Thoracic aorta (tissue), 2 donors: Measurements from ENCODE around the gene PJVK. TPM values are rescaled to one million over a fixed set of nuclear protein-coding genes. Genes with fewer than 3 reads are reported as not detected.
A peak's percentile ranks its signal among the peaks of the same experiment; 100 is the strongest.

Source experiments
- ATAC-seq: fragments of 150-250 bp; one replicate; pipeline ENCODE4 v1.8.0; 2017; ENCODE audit warnings: low read depth; ENCODE audit not compliant: insufficient number of reproducible peaks, low FRiP score
- DNase-seq: peaks from one replicate; pipeline ENCODE4 v3.0.0-alpha.2; 2020; ENCODE audit warnings: low spot score
- H3K27ac ChIP-seq, 2 donors: fragments of 200-600 bp; sonication (generic); 1 replicate in 1 of 2; 2 replicates in 1 of 2; pipeline ENCODE4 v1.5.1; 2016; ENCODE audit warnings: mild to moderate bottlenecking in 2 of 2, moderate library complexity in 2 of 2
- H3K27me3 ChIP-seq: fragments of 200-600 bp; sonication (generic); replicated peaks from 2 replicates; pipeline ENCODE4 v1.6.0; 2016; ENCODE audit warnings: mild to moderate bottlenecking; ENCODE audit not compliant: insufficient read depth
- H3K36me3 ChIP-seq: fragments of 200-600 bp; sonication (generic); one replicate; pipeline ENCODE4 v1.5.1; 2016
- H3K4me1 ChIP-seq, 2 donors: fragments of 200-600 bp; sonication (generic); 1 replicate in 1 of 2; 2 replicates in 1 of 2; pipeline versions ENCODE4 v1.5.1 to v1.6.0; 2016; ENCODE audit warnings: low read depth in 2 of 2, mild to moderate bottlenecking in 1 of 2; ENCODE audit not compliant: control insufficient read depth in 1 of 2
- H3K4me3 ChIP-seq: fragments of 200-600 bp; sonication (generic); 2 replicates; pipeline ENCODE4 v1.5.1; 2016; ENCODE audit warnings: mild to moderate bottlenecking
- H3K9me3 ChIP-seq: fragments of 200-600 bp; sonication (generic); 2 replicates; pipeline ENCODE4 v1.5.1; 2016
- total RNA-seq, 2 donors: library from RNA; depleted of rRNA; stranded (reverse); fragments of >200 nt; gene quantifications; one replicate each; pipeline versions ENCODE4 v1.1.0 to v1.2.3, GENCODE V29; 2016
- TF ChIP-seq, protein P1 (sequence below): fragments of 200-600 bp; sonication (generic); IDR thresholded peaks from one replicate; pipeline ENCODE4 v1.5.1; 2019; ENCODE audit warnings: antibody characterized with exemption

PJVK gene
- total RNA-seq, 2 donors from 2014 or later = 1.8 TPM

DNA sequence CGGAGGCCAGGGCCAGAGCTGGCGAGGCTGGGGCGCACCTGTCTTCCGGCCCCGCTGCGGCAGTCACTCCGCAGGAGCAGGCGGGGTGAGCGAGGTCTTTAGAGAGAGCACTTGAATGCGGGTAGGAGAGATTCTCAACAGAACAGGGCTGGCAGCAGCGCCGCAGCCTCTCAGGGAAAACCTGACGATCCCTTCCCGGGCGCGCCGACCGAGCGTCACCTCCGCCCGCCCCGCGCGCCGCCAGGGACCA lies 729 bp upstream of the PJVK start:
- Histone ChIP-seq H3K36me3 (peaks cover 14% of the 10 kb centered on the region), H3K9me3 (no peaks in the 10 kb centered on the region), H3K4me3 (peak overlapping the region; percentile 93), H3K27me3 (no peaks in the 10 kb centered on the region), H3K4me1 (peaks cover 8 to 37% of the 10 kb centered on the region in 2 donors), H3K27ac (peak overlapping the region; percentile 99)
- TF ChIP-seq, protein P1, sequence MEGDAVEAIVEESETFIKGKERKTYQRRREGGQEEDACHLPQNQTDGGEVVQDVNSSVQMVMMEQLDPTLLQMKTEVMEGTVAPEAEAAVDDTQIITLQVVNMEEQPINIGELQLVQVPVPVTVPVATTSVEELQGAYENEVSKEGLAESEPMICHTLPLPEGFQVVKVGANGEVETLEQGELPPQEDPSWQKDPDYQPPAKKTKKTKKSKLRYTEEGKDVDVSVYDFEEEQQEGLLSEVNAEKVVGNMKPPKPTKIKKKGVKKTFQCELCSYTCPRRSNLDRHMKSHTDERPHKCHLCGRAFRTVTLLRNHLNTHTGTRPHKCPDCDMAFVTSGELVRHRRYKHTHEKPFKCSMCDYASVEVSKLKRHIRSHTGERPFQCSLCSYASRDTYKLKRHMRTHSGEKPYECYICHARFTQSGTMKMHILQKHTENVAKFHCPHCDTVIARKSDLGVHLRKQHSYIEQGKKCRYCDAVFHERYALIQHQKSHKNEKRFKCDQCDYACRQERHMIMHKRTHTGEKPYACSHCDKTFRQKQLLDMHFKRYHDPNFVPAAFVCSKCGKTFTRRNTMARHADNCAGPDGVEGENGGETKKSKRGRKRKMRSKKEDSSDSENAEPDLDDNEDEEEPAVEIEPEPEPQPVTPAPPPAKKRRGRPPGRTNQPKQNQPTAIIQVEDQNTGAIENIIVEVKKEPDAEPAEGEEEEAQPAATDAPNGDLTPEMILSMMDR = no peak
- ATAC-seq = no peak
- DNase-seq = no peak

DNA sequence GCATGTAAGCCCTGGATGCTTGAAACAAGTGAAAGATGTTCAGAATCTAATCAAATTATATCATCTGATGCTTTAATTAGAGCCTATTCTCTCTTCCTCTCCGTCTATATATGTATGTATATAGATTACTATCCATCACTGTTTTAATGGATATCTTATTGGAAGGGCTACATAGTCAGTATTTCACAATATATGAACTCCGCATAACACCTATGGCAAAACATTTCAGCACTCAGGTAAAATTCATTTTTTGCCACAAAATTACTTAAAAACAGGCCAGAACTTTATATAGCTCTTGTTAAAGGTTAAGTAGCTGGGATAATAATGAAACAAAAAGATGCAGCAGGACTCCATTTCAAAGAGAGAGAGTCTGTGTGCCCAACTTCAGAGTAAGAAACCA lies 1.2 kb downstream of the PJVK start:
- no peak for DNase-seq
- H3K9me3 ChIP-seq = no peaks in the 10 kb centered on the region
- H3K4me1 ChIP-seq = peaks cover 8 to 34% of the 10 kb centered on the region in 2 donors
- peaks cover 4% of the 10 kb centered on the region for H3K36me3 ChIP-seq
- no peaks in the 10 kb centered on the region for H3K27me3 ChIP-seq
- TF ChIP-seq, protein P1 = no peak
- no peak for ATAC-seq
- H3K27ac ChIP-seq = no peak overlapping the region
- H3K4me3 ChIP-seq = peak overlapping the region; percentile 93

DNA sequence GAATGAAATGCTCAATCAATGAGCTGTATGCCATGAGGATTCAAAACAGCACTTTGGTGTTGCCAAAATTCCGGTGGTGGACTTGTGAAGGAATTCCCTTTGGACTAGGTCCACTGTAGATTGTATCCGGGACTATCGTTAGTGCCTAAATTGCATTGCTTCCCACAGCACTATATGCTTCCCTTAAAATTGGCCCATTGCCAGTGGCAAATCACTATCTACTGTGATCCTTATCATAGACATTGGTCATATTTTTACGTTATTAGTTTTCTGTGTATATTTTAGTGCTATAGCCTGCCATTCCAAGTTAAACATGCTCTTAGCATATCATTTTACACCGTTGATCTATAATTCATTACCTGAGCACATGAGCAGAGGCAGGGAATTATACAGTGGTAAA lies 1.7 kb downstream of the PJVK start:
- H3K27ac ChIP-seq = no peak overlapping the region
- no peak overlapping the region for H3K4me3 ChIP-seq
- no peaks in the 10 kb centered on the region for H3K27me3 ChIP-seq
- no peaks in the 10 kb centered on the region for H3K9me3 ChIP-seq
- TF ChIP-seq, protein P1 = no peak
- H3K36me3 ChIP-seq = peaks cover 4% of the 10 kb centered on the region
- H3K4me1 ChIP-seq = peaks cover 8 to 30% of the 10 kb centered on the region in 2 donors
- ATAC-seq = no peak
- DNase-seq = no peak

DNA sequence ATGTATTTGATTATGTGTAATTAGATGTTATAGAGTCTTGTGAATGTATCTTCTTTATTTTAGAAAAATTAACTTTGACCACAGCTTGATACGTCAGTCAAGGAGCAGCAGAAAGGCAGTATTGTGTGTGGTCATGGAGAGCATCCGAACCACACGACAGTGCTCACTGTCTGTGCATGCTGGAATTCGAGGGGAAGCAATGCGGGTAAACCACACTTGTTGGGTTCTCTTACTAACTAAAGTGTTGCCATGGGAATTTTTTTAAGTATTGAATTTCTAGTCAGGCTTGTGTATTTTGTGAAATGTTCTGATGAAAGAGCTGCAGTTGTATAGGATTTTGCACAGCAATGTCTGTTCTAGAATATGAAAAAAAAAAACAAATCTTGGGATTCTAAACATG lies 4.8 kb downstream of the PJVK start:
- no peak overlapping the region for H3K27ac ChIP-seq

DNA sequence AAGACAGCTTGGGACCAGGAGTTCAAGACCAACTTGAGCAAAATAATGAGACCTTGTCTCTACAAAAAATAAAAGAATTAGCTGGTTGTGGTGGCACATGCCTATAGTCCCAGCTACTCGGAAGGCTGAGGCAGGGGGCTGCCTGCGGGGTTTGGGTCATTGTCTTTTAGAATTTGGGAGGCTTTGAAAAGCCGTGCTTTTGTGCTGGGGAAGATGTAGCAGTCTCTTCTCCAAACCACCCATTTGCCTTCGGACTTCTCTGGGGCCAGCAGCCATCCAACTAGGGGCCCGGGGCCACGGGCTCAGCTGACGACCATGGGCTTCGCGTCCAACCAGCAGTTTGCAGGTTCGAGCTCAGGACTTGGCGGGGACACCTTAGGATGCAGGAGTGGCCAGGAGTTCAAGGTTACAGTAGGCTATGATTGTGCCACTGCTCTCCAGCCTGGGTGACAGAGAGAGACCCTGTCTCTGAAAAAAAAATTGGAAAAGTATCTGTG lies 6.3 kb downstream of the PJVK start:
- Histone ChIP-seq H3K9me3 (no peaks in the 10 kb centered on the region), H3K27ac (no peak overlapping the region), H3K4me1 (no peaks in the 10 kb centered on the region), H3K36me3 (no peaks in the 10 kb centered on the region), H3K27me3 (no peaks in the 10 kb centered on the region), H3K4me3 (no peak overlapping the region)
- TF ChIP-seq, protein P1 = no peak
- ATAC-seq = no peak
- DNase-seq = no peak

More for the DNA sequence above, 4.8 kb downstream of the PJVK start:
- TF ChIP-seq, protein P1 = no peak
- ATAC-seq (no peak), DNase-seq (no peak)
- Histone ChIP-seq H3K4me3 (no peak overlapping the region), H3K36me3 (no peaks in the 10 kb centered on the region), H3K27me3 (no peaks in the 10 kb centered on the region), H3K9me3 (no peaks in the 10 kb centered on the region), H3K4me1 (peaks cover 0 to 6% of the 10 kb centered on the region in 2 donors)
